Naive thymus-derived CD4-positive, alpha-beta T cell (primary cell): ENCODE data around the gene NEIL3. TPM values are rescaled to one million over a fixed set of nuclear protein-coding genes. Genes with fewer than 3 reads are reported as not detected.
A peak's percentile ranks its signal among the peaks of the same experiment; 100 is the strongest.

Experiments used
- ATAC-seq: fragments of 150-1000 bp; cut with Tn5 transposase; 2 replicates; pipeline ENCODE4 v1.10.0; 2021; ENCODE audit warnings: mild to moderate bottlenecking, moderate library complexity
- CTCF ChIA-PET: fragments of 350-600 bp; sonication (Branson Sonifier 250); formaldehyde crosslinking; loops from one replicate; lab custom pipeline; 2021; ENCODE audit warnings: antibody characterized with exemption; lab: Charles Lee
- POLR2A ChIA-PET: fragments of 350-600 bp; sonication (Branson Sonifier 250); formaldehyde crosslinking; loops from one replicate; lab custom pipeline; 2021; ENCODE audit warnings: antibody characterized with exemption, inconsistent platforms; lab: Charles Lee
- DNase-seq, 9 donors: peaks; one replicate each; pipeline versions ENCODE4 v3.0.0 to v3.0.0-alpha.2; 2020 to 2022; ENCODE audit warnings: mixed read lengths in 1 of 9
- H3K27ac ChIP-seq: one replicate; pipeline ENCODE4 v1.7.0; 2013; ENCODE audit warnings: mild to moderate bottlenecking, low read depth, low read length, moderate library complexity
- H3K27me3 ChIP-seq, 2 donors: one replicate each; pipeline ENCODE4 v1.7.0; 2013; ENCODE audit warnings: low read length in 2 of 2, mild to moderate bottlenecking in 2 of 2, moderate library complexity in 2 of 2; ENCODE audit not compliant: control insufficient read depth in 2 of 2, insufficient read depth in 2 of 2
- H3K36me3 ChIP-seq, 3 experiments: 1 replicate in 2 of 3; 2 replicates in 1 of 3; pipeline ENCODE4 v1.7.0; 2013; ENCODE audit warnings: low read length in 3 of 3, mild to moderate bottlenecking in 3 of 3, moderate library complexity in 1 of 3; ENCODE audit not compliant: insufficient read depth in 3 of 3, control insufficient read depth in 2 of 3
- H3K4me1 ChIP-seq, 2 donors: one replicate each; pipeline ENCODE4 v1.7.0; 2013; ENCODE audit warnings: low read length in 2 of 2, mild to moderate bottlenecking in 2 of 2, moderate library complexity in 1 of 2; ENCODE audit not compliant: control insufficient read depth in 2 of 2, insufficient read depth in 2 of 2
- H3K4me3 ChIP-seq: 2 replicates; pipeline ENCODE4 v1.7.0; 2013; ENCODE audit warnings: mild to moderate bottlenecking, low read length
- H3K9me3 ChIP-seq, 3 experiments: 1 replicate in 2 of 3; 2 replicates in 1 of 3; pipeline ENCODE4 v1.7.0; 2013; ENCODE audit warnings: low read length in 3 of 3; ENCODE audit not compliant: control insufficient read depth in 2 of 3
- H3K27ac Mint-ChIP-seq, 9 donors: one replicate each; pipeline ENCODE4 v1.8.0; 2020 to 2022; ENCODE audit warnings: mixed read lengths in 9 of 9, mild to moderate bottlenecking in 8 of 9, moderate library complexity in 5 of 9, inconsistent platforms in 2 of 9
- H3K27me3 Mint-ChIP-seq, 5 donors: one replicate each; pipeline ENCODE4 v1.8.0; 2021 to 2022; ENCODE audit warnings: mixed read lengths in 5 of 5, mild to moderate bottlenecking in 1 of 5
- H3K36me3 Mint-ChIP-seq, 5 donors: one replicate each; pipeline ENCODE4 v1.8.0; 2020 to 2022; ENCODE audit warnings: mixed read lengths in 5 of 5, mild to moderate bottlenecking in 3 of 5, inconsistent platforms in 1 of 5
- H3K4me1 Mint-ChIP-seq, 7 donors: one replicate each; pipeline ENCODE4 v1.8.0; 2020 to 2022; ENCODE audit warnings: mixed read lengths in 7 of 7, mild to moderate bottlenecking in 3 of 7, inconsistent platforms in 1 of 7
- H3K4me3 Mint-ChIP-seq, 10 donors: one replicate each; pipeline ENCODE4 v1.8.0; 2020 to 2022; ENCODE audit warnings: mild to moderate bottlenecking in 10 of 10, mixed read lengths in 10 of 10, moderate library complexity in 6 of 10, inconsistent platforms in 2 of 10
- H3K9me3 Mint-ChIP-seq, 11 donors: one replicate each; pipeline ENCODE4 v1.8.0; 2020 to 2022; ENCODE audit warnings: mixed read lengths in 11 of 11, mild to moderate bottlenecking in 4 of 11, inconsistent platforms in 1 of 11, moderate library complexity in 1 of 11
- intact Hi-C, 2 donors: fragments of 100-400 bp; cut with micrococcal nuclease; formaldehyde crosslinking; loops; one replicate each; pipeline ENCODE4 v1.15.1; 2023
- polyA plus RNA-seq, 2 donors: library from polyadenylated mRNA; unstranded; fragments of 300-500 nt; fragmentation: Illumina TruSeq; gene quantifications; one replicate each; pipeline ENCODE4 v1.2.3, GENCODE V29; 2021
- total RNA-seq, 6 experiments: library from RNA in 5 of 6; stranded (reverse) in 5 of 6; gene quantifications; 1 replicate in 5 of 6; 2 replicates in 1 of 6; pipeline ENCODE4 v1.2.3 and lab custom pipeline; 2021 to 2026

Gene NEIL3, protein sequence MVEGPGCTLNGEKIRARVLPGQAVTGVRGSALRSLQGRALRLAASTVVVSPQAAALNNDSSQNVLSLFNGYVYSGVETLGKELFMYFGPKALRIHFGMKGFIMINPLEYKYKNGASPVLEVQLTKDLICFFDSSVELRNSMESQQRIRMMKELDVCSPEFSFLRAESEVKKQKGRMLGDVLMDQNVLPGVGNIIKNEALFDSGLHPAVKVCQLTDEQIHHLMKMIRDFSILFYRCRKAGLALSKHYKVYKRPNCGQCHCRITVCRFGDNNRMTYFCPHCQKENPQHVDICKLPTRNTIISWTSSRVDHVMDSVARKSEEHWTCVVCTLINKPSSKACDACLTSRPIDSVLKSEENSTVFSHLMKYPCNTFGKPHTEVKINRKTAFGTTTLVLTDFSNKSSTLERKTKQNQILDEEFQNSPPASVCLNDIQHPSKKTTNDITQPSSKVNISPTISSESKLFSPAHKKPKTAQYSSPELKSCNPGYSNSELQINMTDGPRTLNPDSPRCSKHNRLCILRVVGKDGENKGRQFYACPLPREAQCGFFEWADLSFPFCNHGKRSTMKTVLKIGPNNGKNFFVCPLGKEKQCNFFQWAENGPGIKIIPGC
- total RNA-seq (10 to 100 TPM in 1 of 5 experiments, 1 to 10 TPM in 1, under 1 TPM in 1, not detected in 2; 0.37 to 24.7 (median 2.4) TPM), polyA plus RNA-seq (not detected), total RNA-seq (lab: John Stamatoyannopoulos, UW) (not detected)

DNA sequence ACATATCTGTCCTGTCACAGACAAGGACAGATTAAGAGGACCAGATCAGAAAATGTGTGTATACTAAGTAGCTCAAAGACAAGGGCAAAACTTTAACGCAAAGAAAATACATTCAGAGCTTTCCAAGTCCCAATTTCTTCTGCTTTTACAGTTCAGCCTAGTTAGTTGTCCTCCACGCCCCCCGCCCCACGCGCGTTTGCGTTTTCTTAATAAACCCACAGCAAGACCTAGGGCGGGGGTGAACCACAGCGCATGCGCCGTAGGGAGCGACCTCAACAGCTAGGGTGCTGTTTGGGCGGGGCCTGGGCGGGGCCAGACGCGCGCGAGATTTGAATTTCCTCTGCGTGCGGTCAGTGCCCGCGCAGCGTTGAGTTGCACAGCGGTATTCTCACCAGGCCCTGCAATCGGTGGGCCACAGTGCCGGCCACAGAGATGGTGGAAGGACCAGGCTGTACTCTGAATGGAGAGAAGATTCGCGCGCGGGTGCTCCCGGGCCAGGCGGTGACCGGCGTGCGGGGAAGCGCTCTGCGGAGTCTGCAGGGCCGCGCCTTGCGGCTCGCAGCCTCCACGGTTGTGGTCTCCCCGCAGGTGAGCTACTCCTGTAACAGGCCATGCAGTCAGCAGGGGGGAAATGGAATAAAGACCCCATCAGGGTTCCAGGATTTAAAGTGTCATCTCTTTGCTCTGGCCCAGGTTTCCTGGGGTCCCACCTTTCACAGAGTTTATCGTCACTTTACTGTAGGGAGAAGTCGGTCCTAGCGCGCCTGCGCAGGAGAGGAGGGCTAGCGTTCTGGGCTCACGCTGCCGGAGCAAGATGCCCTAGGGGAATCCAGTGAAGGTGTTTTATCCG, at the start of gene NEIL3:
Gene NEIL3 (plus strand): TSS at position 353 of the 850 bp plus-strand sequence. CDS start 80 bp downstream, at position 433.
- no peaks in the 10 kb centered on the region for H3K9me3 ChIP-seq
- peak; percentile 85 to 92 (median 90) for DNase-seq
- no peaks in the 10 kb centered on the region for H3K27me3 ChIP-seq
- ChIA-PET CTCF (interaction anchor here (1.0 kb wide), 1 partner anchor 30 kb away, joined by 3 read pairs; no protein-coding TSS in a partner anchor), POLR2A (interaction anchor here (0.8 kb wide), 1 partner anchor 132 kb away, joined by 3 read pairs; the partner anchor contains the start of gene AGA)
- Mint-ChIP-seq H3K4me3 (peak within 1 kb of the TSS; percentile 81 to 95 (median 89)), H3K27me3 (no peaks in the 10 kb centered on the region), H3K27ac (peak within 1 kb of the TSS; percentile 25 to 93 (median 82)), H3K36me3 (peaks cover 0 to 7% (median 0%) of the 10 kb centered on the region in 5 donors), H3K9me3 (no peaks in the 10 kb centered on the region), H3K4me1 (peaks cover 4 to 56% (median 20%) of the 10 kb centered on the region in 7 donors)
- no peaks in the 10 kb centered on the region for H3K36me3 ChIP-seq
- H3K27ac ChIP-seq, result peak within 1 kb of the TSS; percentile 69
- ATAC-seq, result peak; percentile 94
- intact Hi-C loops, result loop anchor here (1.0 to 10.0 kb wide), 11 partner anchors 11 to 1115 kb away; partner anchors contain the start of genes AGA (in 2 of the 2), SPATA4 (in 2 of the 2) and SPCS3 (in 1 of the 2)
- H3K4me1 ChIP-seq, result peaks cover 0 to 13% of the 10 kb centered on the region in 2 donors
- peak within 1 kb of the TSS; percentile 78 for H3K4me3 ChIP-seq

- no peaks in the 10 kb centered on the region for H3K36me3 ChIP-seq
- CTCF ChIA-PET, result no interaction called here
- Mint-ChIP-seq H3K27ac (no peak overlapping the region), H3K36me3 (no peaks in the 10 kb centered on the region), H3K27me3 (peaks cover 0 to 32% (median 6%) of the 10 kb centered on the region in 5 donors), H3K4me3 (no peak overlapping the region), H3K4me1 (no peaks in the 10 kb centered on the region), H3K9me3 (no peaks in the 10 kb centered on the region)
- POLR2A ChIA-PET, result no interaction called here
- H3K27ac ChIP-seq, result no peak overlapping the region
- intact Hi-C loops, result no loop called here
- no peaks in the 10 kb centered on the region for H3K4me1 ChIP-seq
- H3K27me3 ChIP-seq, result no peaks in the 10 kb centered on the region
- H3K9me3 ChIP-seq, result no peaks in the 10 kb centered on the region
- ATAC-seq (no peak), DNase-seq (no peak)
- H3K4me3 ChIP-seq, result no peak overlapping the region
These were observed 45.9 kb upstream of the NEIL3 start for GRCh38 chr4:177263818-177264217.

DNA sequence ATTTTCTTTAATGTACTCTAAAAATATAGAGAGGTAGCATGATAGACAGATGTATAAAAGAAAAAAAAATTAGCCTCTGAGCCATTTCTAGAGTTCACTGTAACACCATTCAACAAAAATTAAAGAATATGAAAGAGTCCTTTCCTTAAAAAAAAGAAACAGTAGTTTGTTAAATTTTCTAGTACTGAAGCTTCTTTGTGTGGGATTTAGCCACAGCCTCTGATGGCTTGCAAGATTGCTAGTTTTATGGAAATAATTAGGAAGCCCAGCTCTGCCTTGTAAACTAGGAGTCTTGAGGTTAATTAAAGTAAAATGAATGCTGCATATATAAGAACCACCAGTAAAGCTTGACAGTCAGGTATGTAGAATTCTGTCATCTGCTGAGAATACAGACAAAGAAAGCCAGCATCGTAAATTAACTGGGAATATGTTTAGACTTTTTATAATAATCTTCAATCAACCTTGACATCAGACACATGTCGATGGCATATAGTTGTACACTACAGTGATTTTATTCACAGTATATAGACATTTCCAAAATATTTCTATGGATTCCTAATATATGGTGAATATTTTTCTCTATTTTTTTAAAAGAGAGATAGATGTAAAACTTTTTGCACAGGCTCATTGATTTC, 44.8 kb upstream of the NEIL3 start:
- Mint-ChIP-seq H3K27ac (no peak overlapping the region), H3K4me3 (no peak overlapping the region), H3K27me3 (peaks cover 0 to 26% (median 6%) of the 10 kb centered on the region in 5 donors), H3K4me1 (no peaks in the 10 kb centered on the region), H3K9me3 (no peaks in the 10 kb centered on the region), H3K36me3 (no peaks in the 10 kb centered on the region)
- Histone ChIP-seq H3K9me3 (no peaks in the 10 kb centered on the region), H3K4me1 (no peaks in the 10 kb centered on the region), H3K27me3 (no peaks in the 10 kb centered on the region), H3K4me3 (no peak overlapping the region), H3K36me3 (no peaks in the 10 kb centered on the region), H3K27ac (no peak overlapping the region)
- ATAC-seq (no peak), DNase-seq (no peak)
- CTCF ChIA-PET, result no interaction called here
- intact Hi-C loops, result no loop called here
- POLR2A ChIA-PET, result no interaction called here

DNA sequence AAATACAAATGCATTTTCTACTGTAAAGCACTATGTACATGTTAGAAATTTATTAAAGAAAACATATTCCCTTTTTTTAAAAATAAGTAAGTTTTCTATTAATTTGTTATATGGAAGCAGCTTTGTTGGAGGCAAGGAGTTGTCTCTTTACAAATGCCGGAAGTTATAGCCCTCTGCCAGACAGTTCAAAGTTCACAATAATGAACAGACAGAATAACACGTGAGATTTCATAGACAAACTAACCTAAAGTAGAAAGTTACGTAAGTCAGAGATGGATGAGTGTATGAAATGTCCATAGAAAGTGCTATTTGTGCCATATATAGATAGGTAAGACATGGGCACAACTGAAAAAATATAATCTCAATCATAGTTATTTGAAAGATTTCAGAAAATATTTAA, 43.9 kb upstream of the NEIL3 start:
- Mint-ChIP-seq H3K27me3 (peaks cover 0 to 20% (median 6%) of the 10 kb centered on the region in 5 donors), H3K36me3 (no peaks in the 10 kb centered on the region), H3K4me3 (no peak overlapping the region), H3K4me1 (no peaks in the 10 kb centered on the region), H3K27ac (no peak overlapping the region), H3K9me3 (no peaks in the 10 kb centered on the region)
- DNase-seq (no peak), ATAC-seq (no peak)
- H3K27me3 ChIP-seq, result no peaks in the 10 kb centered on the region
- H3K27ac ChIP-seq, result no peak overlapping the region
- no peaks in the 10 kb centered on the region for H3K4me1 ChIP-seq
- no peaks in the 10 kb centered on the region for H3K36me3 ChIP-seq
- intact Hi-C loops, result no loop called here
- ChIA-PET POLR2A (no interaction called here), CTCF (no interaction called here)
- H3K4me3 ChIP-seq, result no peak overlapping the region
- H3K9me3 ChIP-seq, result no peaks in the 10 kb centered on the region

- intact Hi-C loops, result no loop called here
- Histone ChIP-seq H3K36me3 (no peaks in the 10 kb centered on the region), H3K27ac (no peak overlapping the region), H3K4me1 (no peaks in the 10 kb centered on the region), H3K27me3 (no peaks in the 10 kb centered on the region), H3K4me3 (no peak overlapping the region), H3K9me3 (no peaks in the 10 kb centered on the region)
- H3K36me3 Mint-ChIP-seq, result no peaks in the 10 kb centered on the region
- no peak overlapping the region for H3K27ac Mint-ChIP-seq
- peaks cover 0 to 17% (median 5%) of the 10 kb centered on the region in 5 donors for H3K27me3 Mint-ChIP-seq
- H3K4me1 Mint-ChIP-seq, result no peaks in the 10 kb centered on the region
- ATAC-seq (no peak), DNase-seq (no peak)
- no peaks in the 10 kb centered on the region for H3K9me3 Mint-ChIP-seq
- ChIA-PET POLR2A (interaction anchor here (0.6 kb wide), 1 partner anchor 9 kb away, joined by 3 read pairs; no protein-coding TSS in a partner anchor), CTCF (no interaction called here)
- H3K4me3 Mint-ChIP-seq, result no peak overlapping the region
These were observed 43.2 kb upstream of the NEIL3 start for GRCh38 chr4:177266506-177266905.

- POLR2A ChIA-PET, result no interaction called here
These were observed 41.8 kb upstream of the NEIL3 start for GRCh38 chr4:177267911-177268310.

More at GRCh38 chr4:177267911-177268310, 41.8 kb upstream of the NEIL3 start:
- Histone ChIP-seq H3K4me1 (no peaks in the 10 kb centered on the region), H3K27ac (no peak overlapping the region), H3K36me3 (no peaks in the 10 kb centered on the region), H3K9me3 (no peaks in the 10 kb centered on the region), H3K4me3 (no peak overlapping the region), H3K27me3 (no peaks in the 10 kb centered on the region)
- no peak overlapping the region for H3K4me3 Mint-ChIP-seq
- no peaks in the 10 kb centered on the region for H3K36me3 Mint-ChIP-seq
- CTCF ChIA-PET, result no interaction called here
- intact Hi-C loops, result no loop called here
- H3K9me3 Mint-ChIP-seq, result no peaks in the 10 kb centered on the region
- peaks cover 0 to 13% (median 0%) of the 10 kb centered on the region in 5 donors for H3K27me3 Mint-ChIP-seq
- H3K27ac Mint-ChIP-seq, result no peak overlapping the region
- ATAC-seq (peak; percentile 20), DNase-seq (no peak)
- no peaks in the 10 kb centered on the region for H3K4me1 Mint-ChIP-seq
